Middle frontal gyrus (tissue), 1 donor: ENCODE results near the gene XRN1.
A peak's percentile ranks its signal among the peaks of the same experiment; 100 is the strongest.
"Not testable (repeated sequence)": the region's sequence is repeated elsewhere in the genome, so short reads cannot be mapped to it uniquely, and the experiment has no call there.

Experiments used
- DNase-seq: peaks from one replicate; pipeline ENCODE4 v3.0.0-alpha.2; 2015; ENCODE audit warnings: low spot score; ENCODE audit errors: extremely low spot score

The XRN1 gene

DNA sequence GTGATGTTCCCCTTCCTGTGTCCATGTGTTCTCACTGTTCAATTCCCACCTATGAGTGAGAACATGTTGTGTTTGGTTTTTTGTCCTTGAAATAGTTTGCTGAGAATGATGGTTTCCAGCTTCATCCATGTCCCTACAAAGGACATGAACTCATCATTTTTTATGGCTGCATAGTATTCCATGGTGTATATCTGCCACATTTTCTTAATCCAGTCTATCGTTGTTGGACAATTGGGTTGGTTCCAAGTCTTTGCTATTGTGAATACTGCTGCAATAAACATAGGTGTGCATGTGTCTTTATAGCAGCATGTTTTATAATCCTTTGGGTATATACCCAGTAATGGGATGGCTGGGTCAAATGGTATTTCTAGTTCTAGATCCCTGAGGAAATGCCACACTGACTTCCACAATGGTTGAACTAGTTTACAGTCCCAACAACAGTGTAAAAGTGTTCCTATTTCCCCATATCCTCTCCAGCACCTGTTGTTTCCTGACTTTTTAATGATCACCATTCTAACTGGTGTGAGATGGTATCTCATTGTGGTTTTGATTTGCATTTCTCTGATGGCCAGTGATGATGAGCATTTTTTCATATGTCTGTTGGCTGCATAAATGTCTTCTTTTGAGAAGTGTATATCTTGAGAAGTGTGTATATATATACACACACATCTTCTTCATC lies 123.4 kb downstream of the XRN1 start:
- DNase-seq, result not testable (repeated sequence)

DNA sequence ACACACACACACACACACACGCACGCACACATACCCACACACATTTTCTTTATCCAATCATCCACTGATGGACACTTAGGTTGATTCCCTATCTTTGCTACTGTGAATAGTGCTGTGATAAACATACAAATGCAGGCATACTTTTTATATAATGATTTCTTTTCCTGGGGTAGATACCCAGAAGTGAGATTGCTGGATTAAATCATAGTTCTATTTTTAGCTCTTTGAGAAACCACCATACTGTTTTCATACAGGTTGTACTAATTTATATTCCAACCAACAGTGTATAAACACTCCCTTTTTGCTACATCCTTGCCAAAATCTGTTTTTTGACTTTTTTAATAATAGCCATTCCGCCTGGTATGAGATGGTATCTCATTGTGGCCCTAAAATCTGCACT lies 127.9 kb downstream of the XRN1 start:
- DNase-seq, result no peak

DNA sequence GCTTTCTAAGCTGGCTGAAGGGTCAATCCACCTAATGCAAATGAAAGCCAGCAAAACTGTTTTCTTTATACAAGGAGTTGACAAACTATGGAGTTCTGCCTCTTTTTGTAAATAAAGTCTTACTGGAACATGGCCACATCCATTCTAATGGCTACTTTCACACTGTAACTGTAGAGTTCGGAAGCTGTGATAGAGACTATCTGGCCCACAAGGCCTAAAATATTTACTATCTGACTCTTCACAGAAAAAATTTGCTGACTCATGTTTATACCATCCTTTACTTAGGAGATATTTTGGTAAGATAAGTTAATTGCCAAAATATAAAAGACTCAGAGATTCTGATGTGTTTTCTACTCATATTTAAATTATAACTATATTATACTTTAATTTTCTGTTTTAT lies 128.7 kb downstream of the XRN1 start:
- DNase-seq, result no peak

DNA sequence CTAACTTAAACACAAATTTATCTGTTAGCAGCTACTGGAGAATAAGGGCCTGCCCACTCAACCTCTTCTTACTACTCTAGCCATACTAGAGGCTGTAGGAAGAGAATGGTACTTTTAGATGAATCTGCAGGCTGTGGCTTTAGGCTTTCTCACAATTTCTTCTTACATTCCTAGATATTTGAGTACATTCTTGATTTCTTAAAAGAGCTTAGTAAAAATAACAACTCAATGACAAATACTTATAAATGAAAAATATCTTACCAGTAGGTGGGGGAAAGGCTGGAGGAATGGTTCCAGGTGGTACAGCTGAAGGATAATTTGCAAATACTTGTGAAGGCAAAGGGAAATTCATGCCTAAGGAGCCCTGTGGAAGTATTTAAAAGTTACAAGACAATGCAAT lies 129.5 kb downstream of the XRN1 start:
- DNase-seq, result no peak

DNA sequence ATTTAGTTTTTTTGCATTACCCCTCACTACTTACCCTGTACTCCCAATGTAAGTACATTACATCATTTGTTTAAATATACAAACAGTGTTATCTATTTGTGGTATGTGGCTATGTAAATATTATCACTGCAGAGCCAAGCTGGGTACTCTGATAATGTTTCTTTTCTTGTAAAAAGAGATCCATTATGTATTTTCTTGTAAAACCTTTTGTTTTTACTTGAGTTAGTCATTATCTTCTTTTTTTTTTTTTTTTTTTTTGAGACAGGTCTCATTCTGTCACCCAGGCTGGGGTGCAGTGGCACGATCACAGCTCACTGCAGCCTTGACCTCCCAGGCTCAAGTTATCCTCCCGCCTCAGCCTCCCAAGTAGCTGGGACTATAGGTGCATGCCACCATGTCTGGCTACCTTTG lies 131.9 kb downstream of the XRN1 start:
- not testable (repeated sequence) for DNase-seq

DNA sequence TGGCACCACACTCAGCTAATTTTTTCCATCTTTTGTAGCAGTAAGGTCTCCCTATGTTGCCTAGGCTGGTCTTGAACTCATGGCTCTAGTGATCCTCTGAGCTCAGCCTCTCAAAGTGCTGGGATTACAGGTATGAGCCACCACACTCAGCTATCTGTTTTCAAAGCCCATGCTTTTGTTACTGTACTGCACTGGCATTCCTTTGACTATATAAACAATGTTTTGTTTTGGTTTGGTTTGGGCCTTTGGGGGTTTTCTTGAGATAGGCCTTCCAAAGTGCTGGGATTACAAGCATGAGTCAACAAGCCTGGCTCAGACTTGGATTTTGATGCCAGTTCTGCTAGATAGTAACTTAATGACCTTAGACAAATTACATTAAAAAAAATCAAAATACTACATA lies 132.8 kb downstream of the XRN1 start:
- DNase-seq, result no peak

DNA sequence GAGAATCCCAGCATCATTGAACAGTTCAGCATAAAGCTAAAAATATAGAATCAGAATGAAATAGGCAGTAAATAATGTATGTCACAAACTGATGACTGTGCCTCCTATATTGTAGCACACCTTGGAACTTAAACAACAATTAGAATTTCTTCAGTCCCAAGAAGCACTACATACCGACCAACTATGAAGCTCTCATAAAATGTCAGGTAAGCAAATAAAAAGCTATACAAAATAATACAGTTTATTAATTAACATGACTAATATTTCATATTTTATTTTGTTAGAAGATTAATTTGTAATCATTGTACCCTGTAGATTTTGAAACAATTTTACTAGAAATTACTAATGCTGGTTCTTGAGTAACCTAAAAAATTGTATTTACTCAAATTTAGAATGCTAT lies 137.4 kb downstream of the XRN1 start:
- no peak for DNase-seq

DNA sequence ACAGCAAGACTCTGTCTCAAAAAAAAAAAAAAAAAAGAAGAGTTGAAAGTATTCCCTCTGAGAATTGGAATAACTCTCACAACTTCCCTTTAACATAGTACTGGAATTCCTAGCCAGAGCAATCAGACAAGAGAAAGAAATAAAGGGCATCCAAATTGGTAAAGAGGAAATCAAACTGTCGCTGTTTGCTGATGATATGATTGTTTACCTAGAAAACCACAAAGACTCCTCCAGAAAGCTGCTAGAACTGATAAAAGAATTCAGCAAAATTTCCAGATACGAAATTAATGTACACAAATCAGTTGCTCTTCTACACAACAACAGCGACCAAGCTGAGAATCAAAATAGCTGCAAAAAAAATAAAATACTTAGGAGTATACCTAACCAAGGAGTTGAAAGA lies 145.0 kb downstream of the XRN1 start:
- DNase-seq, result not testable (repeated sequence)

DNA sequence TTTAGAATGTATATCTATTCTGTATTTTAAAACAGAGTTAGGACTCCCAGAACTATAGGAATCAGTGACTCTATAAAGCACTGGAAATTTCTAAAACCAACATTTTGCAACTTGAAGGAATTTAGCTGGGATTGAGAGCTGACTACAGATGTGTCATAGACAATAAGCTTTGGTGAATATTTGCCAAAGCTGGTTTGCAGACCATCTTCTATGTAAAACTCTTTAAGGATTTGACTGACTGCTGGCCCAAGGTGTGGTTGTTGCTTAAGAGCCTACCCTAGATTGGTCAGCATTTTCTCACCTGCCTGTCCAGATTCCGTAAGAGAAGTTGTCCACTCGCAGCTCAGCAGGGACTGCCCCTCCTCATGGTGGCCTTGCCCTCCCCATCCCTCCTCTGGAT lies 149.2 kb downstream of the XRN1 start:
- no peak for DNase-seq

DNA sequence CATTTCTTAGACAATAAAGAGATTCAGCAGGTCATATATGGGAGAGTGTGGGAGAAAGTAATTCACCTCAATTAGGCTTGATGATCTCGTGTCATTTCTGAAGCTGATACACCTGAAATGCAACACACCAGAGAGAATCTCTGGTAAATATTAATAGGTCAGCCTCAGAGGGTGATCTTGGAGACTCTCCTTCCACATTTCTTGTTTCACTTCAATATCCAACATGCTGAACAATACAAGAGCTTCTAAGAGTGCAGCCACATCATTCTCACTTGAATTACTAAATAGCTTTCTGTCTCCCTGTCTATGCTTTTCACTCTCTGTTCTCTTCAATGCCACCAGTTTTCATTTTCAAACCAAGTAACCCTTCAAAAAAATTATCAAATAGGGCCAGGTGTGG lies 151.3 kb downstream of the XRN1 start:
- DNase-seq, result no peak

DNA sequence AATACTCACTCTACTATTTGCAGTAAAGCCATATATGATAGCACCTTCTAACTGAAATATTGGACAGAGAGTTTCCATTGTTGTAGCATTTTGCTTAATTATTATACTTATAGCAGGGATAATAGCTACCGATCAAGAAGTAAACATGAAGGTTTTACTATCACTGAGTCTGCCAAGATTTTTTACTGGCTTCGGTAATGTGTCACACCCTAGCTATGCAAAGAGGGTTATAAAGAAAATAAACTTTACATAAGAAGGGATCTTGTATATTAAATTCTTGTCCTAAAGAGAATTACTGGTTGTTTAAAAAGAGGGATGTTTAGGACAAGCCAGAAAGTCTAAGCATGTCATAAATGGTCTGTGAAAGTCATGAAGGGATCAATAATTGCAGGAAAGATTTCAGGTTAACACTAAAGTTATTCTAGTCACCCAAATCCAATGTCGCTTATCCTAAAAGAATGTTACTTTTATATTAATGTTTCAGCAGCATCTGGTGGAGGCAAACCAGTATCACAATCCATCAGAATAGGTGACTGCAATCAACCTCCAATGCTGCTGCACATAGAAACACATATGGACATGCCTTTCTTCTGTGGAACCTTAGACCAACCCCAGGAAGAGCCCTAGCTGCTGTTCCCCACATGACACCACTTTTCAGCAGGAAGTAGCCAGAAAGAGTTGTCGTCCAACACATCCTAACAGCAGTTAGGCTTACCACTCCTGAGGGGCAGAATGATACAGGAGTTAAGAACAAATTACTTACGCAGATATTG lies 159.8 kb downstream of the XRN1 start:
- DNase-seq, result no peak

DNA sequence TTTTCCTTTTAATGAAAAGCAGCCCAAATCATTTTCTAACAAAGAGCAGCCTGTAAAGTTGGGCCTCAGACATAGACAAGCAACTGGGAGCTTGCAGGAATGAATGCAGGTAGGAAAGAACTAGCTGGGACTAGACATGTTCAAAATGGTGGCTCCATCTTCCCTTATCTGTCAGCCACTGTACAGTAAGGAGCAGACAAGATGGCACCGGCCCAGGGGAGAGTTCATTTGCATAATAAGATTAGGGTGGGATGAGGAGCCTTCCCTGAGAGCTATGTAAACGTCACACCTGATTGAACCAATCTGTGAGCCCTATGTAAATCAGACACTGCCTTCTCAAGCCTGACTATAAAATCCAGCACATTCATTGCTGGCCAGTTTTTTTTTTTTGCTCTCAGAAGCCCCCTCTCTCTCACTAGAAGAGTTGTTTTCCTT lies 162.7 kb downstream of the XRN1 start:
- DNase-seq, result no peak

DNA sequence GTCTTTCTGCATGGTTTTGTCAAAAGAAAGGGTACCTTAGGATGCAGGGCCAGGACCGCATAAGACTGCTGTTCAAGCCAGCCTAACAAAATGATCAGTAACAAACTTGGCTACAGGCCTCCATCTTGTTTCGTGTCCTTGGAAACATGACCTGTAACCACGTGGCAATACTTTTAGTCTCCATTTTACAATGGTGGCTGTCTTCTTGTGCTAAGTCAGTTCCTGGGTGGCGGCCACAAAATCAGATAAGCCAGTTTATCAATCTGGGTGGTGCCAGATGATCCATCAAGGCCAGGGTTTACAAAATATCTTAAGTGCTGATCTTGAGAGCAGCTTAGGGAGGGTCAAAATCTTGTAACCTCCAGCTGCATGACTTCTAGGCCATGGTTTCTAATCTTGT lies 165.3 kb downstream of the XRN1 start:
- DNase-seq, result no peak

DNA sequence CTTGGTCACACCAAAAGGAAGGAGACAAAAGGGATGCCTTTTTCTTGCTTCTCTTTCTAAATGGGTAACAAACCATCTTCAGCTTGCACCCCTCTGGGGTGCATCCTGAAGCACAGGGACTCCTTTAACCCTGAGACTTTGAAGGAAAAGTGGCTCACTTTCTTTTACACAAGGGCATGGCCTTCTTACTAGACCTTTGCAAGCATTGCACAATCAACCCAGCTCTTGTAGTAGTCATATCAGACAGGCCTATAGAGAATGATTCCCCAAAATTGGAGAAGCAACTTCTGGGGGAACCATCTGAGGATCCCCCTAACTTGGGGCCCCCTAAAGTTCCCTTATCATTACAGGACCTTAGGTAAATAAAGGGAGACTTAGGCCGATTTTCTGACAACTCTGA lies 166.4 kb downstream of the XRN1 start:
- DNase-seq, result no peak

DNA sequence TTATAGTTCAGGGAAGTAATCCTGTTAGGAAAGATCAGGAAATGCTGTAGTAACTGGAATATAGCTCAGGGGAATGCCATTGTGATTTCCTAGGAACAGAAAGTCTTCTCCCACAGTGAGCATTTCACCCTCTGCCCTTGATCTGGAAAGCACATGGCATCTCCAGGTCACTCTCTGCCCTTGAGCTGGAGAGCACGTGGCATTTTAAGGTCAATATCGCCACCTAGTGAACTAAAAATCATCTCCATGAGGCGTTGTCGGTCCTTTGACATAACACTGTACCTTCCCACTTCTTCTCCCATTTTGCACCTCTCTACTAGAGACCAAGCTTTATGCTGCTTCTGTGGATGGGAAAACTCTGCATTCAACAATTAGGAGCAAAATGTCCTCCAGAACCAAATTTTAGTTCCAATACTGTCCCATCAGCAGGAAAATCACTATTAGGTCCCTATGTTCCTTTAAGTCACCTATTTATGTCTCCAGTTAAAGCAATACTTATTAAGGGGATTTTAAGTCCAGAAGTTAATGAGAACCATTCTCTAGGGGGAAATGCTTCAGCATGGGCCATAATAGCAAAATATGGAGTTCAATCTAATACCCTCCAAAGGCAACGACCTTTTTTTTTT lies 167.8 kb downstream of the XRN1 start:
- DNase-seq, result peak; percentile 58

DNA sequence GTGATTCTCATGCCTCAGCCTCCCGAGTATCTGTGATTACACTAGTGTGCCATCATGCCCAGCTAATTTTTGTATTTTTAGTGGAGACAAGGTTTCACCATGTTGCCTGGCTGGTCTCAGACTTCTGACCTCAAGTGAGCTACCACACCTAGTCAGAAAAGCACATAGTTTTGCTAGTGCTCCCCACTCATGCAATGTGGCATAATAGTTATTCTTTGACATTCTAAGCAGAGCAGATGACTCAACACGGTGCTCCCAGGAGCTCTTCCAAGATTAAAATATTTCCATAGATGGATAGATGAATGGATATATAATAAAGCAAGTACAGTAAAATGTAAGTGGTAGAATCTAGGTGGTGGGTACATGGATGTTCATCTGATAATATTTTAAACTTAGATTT lies 169.4 kb downstream of the XRN1 start:
- DNase-seq, result no peak

DNA sequence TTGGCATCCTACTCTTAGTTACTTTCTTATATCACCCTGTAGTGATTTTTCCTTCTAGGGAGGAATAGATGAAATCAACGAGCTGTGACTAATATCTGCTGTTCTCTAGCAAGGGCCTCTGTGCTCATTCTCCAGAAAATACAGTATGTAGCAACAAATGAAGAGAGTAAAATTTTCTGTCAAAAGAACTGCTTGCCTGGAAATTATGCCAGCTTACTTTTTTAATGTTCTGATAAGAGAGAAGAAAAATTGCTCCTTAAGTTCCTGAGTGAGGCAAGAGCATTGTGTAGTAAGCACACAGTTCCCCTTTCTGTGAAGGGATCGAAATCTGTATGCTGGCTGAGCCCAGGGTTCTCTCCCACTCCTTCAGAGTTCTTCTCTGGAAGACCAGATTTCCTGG lies 171.1 kb downstream of the XRN1 start:
- no peak for DNase-seq

DNA sequence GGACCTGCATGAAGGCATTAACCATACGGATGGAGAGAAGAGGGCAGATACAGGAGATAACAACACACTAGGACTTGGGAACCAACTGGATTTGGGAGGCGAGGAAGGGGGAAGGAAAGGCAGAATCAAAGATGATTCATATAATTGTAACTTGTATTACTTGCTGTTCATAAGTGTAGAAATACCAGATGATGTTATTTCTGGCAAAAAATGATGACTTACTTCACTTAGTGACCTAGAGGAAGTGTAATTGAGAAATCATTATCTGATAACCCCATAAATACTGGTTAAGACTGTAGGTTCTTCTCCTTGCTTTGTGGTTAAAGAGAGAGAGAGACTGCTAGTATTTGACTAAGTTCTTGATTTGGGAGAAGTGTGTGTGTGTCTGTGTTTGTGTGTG lies 172.0 kb downstream of the XRN1 start:
- DNase-seq, result no peak

DNA sequence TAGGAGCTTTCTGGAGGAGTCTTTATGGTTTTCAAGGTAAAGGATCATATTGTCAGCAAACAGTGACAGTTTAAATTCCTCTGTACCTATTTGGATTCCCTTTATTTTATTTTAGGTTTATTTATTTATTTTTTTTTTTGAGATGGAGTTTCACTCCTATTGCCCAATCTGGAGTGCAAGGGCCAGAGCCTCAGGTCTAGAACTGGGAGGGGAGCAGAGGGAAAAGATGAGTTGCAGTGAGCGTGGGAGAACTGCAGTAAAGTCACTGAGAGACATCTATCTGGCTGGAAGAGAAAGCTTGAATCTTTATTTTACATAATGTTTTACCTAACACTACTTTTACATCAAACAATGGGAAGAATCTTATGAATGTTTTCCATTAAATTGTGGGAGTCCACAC lies 172.9 kb downstream of the XRN1 start:
- DNase-seq, result no peak

DNA sequence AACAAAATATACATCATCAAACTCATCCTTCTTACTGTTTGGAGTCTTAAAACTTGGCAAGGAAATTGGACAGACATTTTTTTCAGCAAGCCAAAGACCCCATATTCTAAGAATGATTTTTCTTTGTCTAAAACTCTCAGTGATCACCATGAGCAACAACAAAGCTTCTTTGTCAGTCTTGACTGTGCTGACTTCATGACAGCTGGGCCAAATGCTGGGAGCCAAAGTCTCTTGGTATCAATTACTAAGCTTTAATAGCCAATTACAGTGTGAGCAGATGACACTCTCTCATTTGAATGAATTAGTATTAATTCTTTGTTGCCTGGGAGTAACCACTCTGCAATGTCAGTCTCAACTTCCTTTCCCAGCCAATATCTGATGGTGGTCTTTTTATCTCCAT lies 174.3 kb downstream of the XRN1 start:
- DNase-seq, result peak; percentile 46

DNA sequence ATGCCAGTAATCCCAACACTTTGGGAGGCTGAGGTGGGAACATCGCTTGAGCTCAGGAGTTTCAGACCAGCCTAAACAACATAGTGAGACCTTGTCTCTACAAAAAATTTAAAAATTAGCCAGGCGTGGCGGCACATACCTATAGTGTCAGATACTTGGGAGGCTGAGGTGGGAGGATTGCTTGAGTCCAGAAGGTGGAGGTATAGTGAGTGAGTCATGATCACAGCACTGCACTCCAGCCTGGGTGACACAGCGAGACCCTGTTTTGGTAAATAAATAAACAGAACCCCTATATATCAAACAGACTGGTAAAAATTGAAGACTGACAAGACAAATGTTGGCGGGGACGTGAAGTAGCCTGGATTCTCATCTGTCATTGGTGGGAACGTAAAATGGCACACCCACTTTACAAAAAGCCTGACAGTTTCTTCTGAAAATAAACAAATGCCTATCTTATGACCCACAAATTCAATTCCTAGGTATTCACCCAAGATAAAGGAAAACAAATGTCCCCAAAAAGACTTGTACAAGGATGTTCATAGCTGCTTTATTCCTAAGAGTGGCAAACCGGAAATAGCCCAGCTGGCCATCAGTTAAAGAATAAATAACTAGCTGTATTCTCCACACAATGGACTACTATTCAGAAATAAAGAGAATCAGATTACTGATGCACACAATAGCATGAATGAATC lies 175.5 kb downstream of the XRN1 start:
- DNase-seq, result no peak

DNA sequence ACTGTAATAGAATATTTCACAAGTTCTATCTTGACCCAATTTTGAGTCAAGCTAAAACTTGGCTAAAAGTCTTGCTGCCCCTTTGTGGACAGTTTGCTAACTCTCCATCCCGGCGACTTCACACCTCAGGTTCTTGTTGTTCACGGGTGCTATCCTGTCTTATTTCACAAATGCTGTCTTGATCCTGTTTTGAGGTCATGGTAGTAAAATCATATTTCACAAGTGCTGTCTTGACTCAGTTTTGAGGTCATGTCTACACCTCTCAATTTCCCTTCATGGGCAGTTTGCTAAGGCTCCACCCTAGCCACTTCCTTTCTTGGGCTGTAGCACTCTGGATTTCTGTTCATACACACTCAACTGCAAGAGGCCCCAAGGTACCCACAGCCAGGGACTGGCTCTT lies 177.4 kb downstream of the XRN1 start:
- no peak for DNase-seq
